ENCODE measurements around the gene APOBEC3C.

GRCh38 chr22:38972558-38972957, 41.5 kb upstream of the APOBEC3C start:
- TF ChIP-seq POLR2AphosphoS5 (IDR thresholded peaks at IDR 0.05; ENCODE audit: low read depth): no peak
- no peak for TF ChIP-seq EZH2 (IDR thresholded peaks at IDR 0.05; ENCODE audit: low read depth, unreplicated experiment)

Data from GM23338 (cell line).